ENCODE data around the gene ANTXRL.
A peak's percentile ranks its signal among the peaks of the same experiment; 100 is the strongest.

Gene ANTXRL

GRCh38 chr10:46282842-46283574, 3.8 kb upstream of the ANTXRL start:
- Histone ChIP-seq H3K79me2 (ENCODE audit: control insufficient read depth, insufficient read depth, low read length, unreplicated experiment) (no peaks in the 10 kb centered on the region), H2AFZ (ENCODE audit: low read length, unreplicated experiment) (no peak overlapping the region), H3K4me1 (ENCODE audit: control insufficient read depth, insufficient read depth, low read length, unreplicated experiment) (no peaks in the 10 kb centered on the region), H3K4me3 (ENCODE audit: low read depth, low read length) (peak overlapping the region; percentile 62), H3K27me3 (ENCODE audit: insufficient read depth, low read length) (peaks cover 27% of the 10 kb centered on the region), H3K36me3 (ENCODE audit: insufficient read depth, low read length) (no peaks in the 10 kb centered on the region), H3K27ac (ENCODE audit: low read depth, low read length) (no peak overlapping the region)

GRCh38 chr10:46283580-46284285, 3.1 kb upstream of the ANTXRL start:
- peak overlapping the region; percentile 92 for H3K4me3 ChIP-seq (ENCODE audit: low read depth, low read length)
- H3K27me3 ChIP-seq (ENCODE audit: insufficient read depth, low read length): peaks cover 23% of the 10 kb centered on the region
- H3K36me3 ChIP-seq (ENCODE audit: insufficient read depth, low read length): no peaks in the 10 kb centered on the region
- H2AFZ ChIP-seq (ENCODE audit: low read length, unreplicated experiment): peak overlapping the region; percentile 95
- no peak overlapping the region for H3K27ac ChIP-seq (ENCODE audit: low read depth, low read length)
- no peaks in the 10 kb centered on the region for H3K79me2 ChIP-seq (ENCODE audit: control insufficient read depth, insufficient read depth, low read length, unreplicated experiment)
- no peaks in the 10 kb centered on the region for H3K4me1 ChIP-seq (ENCODE audit: control insufficient read depth, insufficient read depth, low read length, unreplicated experiment)

GRCh38 chr10:46284286-46285229, 2.2 kb upstream of the ANTXRL start:
- no peaks in the 10 kb centered on the region for H3K4me1 ChIP-seq (ENCODE audit: control insufficient read depth, insufficient read depth, low read length, unreplicated experiment)
- no peaks in the 10 kb centered on the region for H3K79me2 ChIP-seq (ENCODE audit: control insufficient read depth, insufficient read depth, low read length, unreplicated experiment)
- H3K36me3 ChIP-seq (ENCODE audit: insufficient read depth, low read length): no peaks in the 10 kb centered on the region
- H3K27me3 ChIP-seq (ENCODE audit: insufficient read depth, low read length): peaks cover 21% of the 10 kb centered on the region
- H2AFZ ChIP-seq (ENCODE audit: low read length, unreplicated experiment): peak overlapping the region; percentile 95
- H3K4me3 ChIP-seq (ENCODE audit: low read depth, low read length): peak overlapping the region; percentile 92
- no peak overlapping the region for H3K27ac ChIP-seq (ENCODE audit: low read depth, low read length)

GRCh38 chr10:46285300-46285699, 1.5 kb upstream of the ANTXRL start:
- peak overlapping the region; percentile 95 for H2AFZ ChIP-seq (ENCODE audit: low read length, unreplicated experiment)
- H3K27ac ChIP-seq (ENCODE audit: low read depth, low read length): no peak overlapping the region
- H3K4me1 ChIP-seq (ENCODE audit: control insufficient read depth, insufficient read depth, low read length, unreplicated experiment): no peaks in the 10 kb centered on the region
- H3K79me2 ChIP-seq (ENCODE audit: control insufficient read depth, insufficient read depth, low read length, unreplicated experiment): no peaks in the 10 kb centered on the region
- H3K4me3 ChIP-seq (ENCODE audit: low read depth, low read length): peak overlapping the region; percentile 92
- H3K36me3 ChIP-seq (ENCODE audit: insufficient read depth, low read length): no peaks in the 10 kb centered on the region
- peaks cover 21% of the 10 kb centered on the region for H3K27me3 ChIP-seq (ENCODE audit: insufficient read depth, low read length)

GRCh38 chr10:46285966-46286620, 704 bp upstream of the ANTXRL start:
- no peaks in the 10 kb centered on the region for H3K4me1 ChIP-seq (ENCODE audit: control insufficient read depth, insufficient read depth, low read length, unreplicated experiment)

GRCh38 chr10:46287846-46288477, 1.2 kb downstream of the ANTXRL start:
- no peak overlapping the region for H2AFZ ChIP-seq (ENCODE audit: low read length, unreplicated experiment)
- peaks cover 9% of the 10 kb centered on the region for H3K4me1 ChIP-seq (ENCODE audit: control insufficient read depth, insufficient read depth, low read length, unreplicated experiment)
- no peaks in the 10 kb centered on the region for H3K79me2 ChIP-seq (ENCODE audit: control insufficient read depth, insufficient read depth, low read length, unreplicated experiment)
- no peak overlapping the region for H3K4me3 ChIP-seq (ENCODE audit: low read depth, low read length)
- H3K36me3 ChIP-seq (ENCODE audit: insufficient read depth, low read length): no peaks in the 10 kb centered on the region
- H3K27me3 ChIP-seq (ENCODE audit: insufficient read depth, low read length): peaks cover 10% of the 10 kb centered on the region
- H3K27ac ChIP-seq (ENCODE audit: low read depth, low read length): no peak overlapping the region

More at GRCh38 chr10:46285966-46286620, 704 bp upstream of the ANTXRL start:
- Histone ChIP-seq H3K27me3 (ENCODE audit: insufficient read depth, low read length) (peaks cover 21% of the 10 kb centered on the region), H3K27ac (ENCODE audit: low read depth, low read length) (no peak overlapping the region), H3K36me3 (ENCODE audit: insufficient read depth, low read length) (no peaks in the 10 kb centered on the region), H3K79me2 (ENCODE audit: control insufficient read depth, insufficient read depth, low read length, unreplicated experiment) (no peaks in the 10 kb centered on the region), H2AFZ (ENCODE audit: low read length, unreplicated experiment) (no peak overlapping the region), H3K4me3 (ENCODE audit: low read depth, low read length) (no peak overlapping the region)

- H3K79me2 ChIP-seq (ENCODE audit: control insufficient read depth, insufficient read depth, low read length, unreplicated experiment): no peaks in the 10 kb centered on the region
- H2AFZ ChIP-seq (ENCODE audit: low read length, unreplicated experiment): no peak overlapping the region
- H3K4me1 ChIP-seq (ENCODE audit: control insufficient read depth, insufficient read depth, low read length, unreplicated experiment): peaks cover 9% of the 10 kb centered on the region
- no peak overlapping the region for H3K4me3 ChIP-seq (ENCODE audit: low read depth, low read length)
- peaks cover 4% of the 10 kb centered on the region for H3K27me3 ChIP-seq (ENCODE audit: insufficient read depth, low read length)
- no peak overlapping the region for H3K27ac ChIP-seq (ENCODE audit: low read depth, low read length)
- no peaks in the 10 kb centered on the region for H3K36me3 ChIP-seq (ENCODE audit: insufficient read depth, low read length)
Observed at GRCh38 chr10:46288601-46289206, 1.9 kb downstream of the ANTXRL start.

- Histone ChIP-seq H3K36me3 (ENCODE audit: insufficient read depth, low read length) (no peaks in the 10 kb centered on the region), H3K4me1 (ENCODE audit: control insufficient read depth, insufficient read depth, low read length, unreplicated experiment) (peaks cover 9% of the 10 kb centered on the region), H2AFZ (ENCODE audit: low read length, unreplicated experiment) (no peak overlapping the region), H3K4me3 (ENCODE audit: low read depth, low read length) (no peak overlapping the region), H3K27me3 (ENCODE audit: insufficient read depth, low read length) (no peaks in the 10 kb centered on the region), H3K27ac (ENCODE audit: low read depth, low read length) (no peak overlapping the region), H3K79me2 (ENCODE audit: control insufficient read depth, insufficient read depth, low read length, unreplicated experiment) (no peaks in the 10 kb centered on the region)
Observed at GRCh38 chr10:46289209-46289810, 2.5 kb downstream of the ANTXRL start.

GRCh38 chr10:46290101-46290886, 3.5 kb downstream of the ANTXRL start:
- H3K27ac ChIP-seq (ENCODE audit: low read depth, low read length): no peak overlapping the region
- no peaks in the 10 kb centered on the region for H3K27me3 ChIP-seq (ENCODE audit: insufficient read depth, low read length)
- H3K79me2 ChIP-seq (ENCODE audit: control insufficient read depth, insufficient read depth, low read length, unreplicated experiment): no peaks in the 10 kb centered on the region
- H3K4me1 ChIP-seq (ENCODE audit: control insufficient read depth, insufficient read depth, low read length, unreplicated experiment): peaks cover 9% of the 10 kb centered on the region
- no peak overlapping the region for H3K4me3 ChIP-seq (ENCODE audit: low read depth, low read length)
- no peaks in the 10 kb centered on the region for H3K36me3 ChIP-seq (ENCODE audit: insufficient read depth, low read length)
- H2AFZ ChIP-seq (ENCODE audit: low read length, unreplicated experiment): no peak overlapping the region
